ENCODE measurements around the gene SYNE2.

Gene SYNE2

DNA sequence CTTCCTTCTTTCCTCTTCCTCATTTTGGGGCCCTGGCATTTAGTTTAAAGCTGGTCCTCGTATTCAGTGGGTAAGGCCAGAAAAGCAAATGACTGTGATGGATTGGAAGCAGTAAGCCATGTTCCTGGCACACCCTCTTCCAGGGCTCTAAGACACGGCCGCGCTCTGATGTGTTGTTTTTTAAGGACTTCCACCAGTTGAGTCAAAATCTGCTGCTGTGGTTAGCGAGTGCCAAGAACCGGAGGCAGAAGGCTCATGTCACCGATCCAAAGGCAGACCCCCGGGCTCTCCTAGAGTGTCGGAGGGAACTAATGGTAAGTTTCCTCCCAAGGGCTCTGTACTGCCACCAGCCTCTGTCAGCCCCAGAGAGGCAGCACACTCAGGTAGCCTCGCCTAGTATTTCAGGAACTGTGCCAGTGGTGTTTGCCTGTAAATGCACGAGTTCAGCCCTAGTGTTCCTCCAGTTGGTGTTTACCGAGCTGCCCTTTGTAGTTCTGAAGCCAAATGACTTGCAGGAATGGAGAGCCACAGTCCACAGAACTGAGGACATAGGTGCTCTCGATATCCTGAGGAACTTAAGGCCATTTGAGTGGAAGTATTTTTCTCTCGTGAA lies 368.7 kb downstream of the SYNE2 start:
- no peak for DNase-seq

DNA sequence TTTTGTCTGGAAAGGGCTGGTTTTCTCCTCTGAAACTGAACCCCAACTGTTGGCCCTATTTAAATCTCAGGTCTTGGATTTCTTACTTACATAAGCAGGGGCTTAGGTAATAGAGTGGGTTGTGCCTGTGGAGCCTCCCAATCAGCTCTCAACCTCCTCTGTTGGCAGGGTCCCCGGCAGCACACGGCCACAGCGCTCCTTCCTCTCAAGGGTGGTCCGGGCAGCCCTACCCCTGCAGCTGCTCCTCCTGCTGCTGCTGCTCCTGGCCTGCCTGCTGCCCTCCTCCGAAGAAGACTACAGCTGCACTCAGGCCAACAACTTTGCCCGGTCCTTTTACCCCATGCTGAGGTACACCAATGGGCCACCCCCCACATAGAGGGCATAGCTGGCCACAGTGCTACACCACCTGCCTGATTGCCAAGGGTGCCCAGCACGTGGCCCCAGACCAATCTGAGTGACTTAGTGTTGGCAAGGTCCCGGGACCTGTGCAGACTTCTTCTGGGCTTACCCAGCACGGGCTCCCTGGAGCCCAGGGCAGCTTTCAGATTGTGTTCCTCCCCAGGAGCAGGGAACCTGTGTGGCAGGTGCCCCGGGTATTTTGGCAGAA lies 372.4 kb downstream of the SYNE2 start:
- DNase-seq: no peak

DNA sequence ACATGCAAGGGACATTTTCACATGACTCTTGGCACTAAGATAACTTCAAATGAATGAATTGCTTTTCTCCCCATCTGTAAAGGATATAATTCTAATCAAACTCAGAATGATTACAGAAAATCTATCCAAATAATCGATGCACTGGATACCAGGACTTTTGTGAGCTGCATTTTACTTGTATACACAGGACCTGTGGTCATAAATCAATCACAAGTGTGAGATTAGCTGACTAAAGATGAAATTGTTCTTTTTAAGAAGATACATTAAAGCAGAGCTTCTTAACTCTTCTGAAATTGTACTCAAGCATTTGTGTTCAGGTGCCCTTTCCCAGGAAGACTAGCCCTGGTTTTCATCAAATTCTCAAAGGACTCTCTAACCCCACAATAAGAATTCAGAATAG lies 375.1 kb downstream of the SYNE2 start:
- no peak for DNase-seq

DNA sequence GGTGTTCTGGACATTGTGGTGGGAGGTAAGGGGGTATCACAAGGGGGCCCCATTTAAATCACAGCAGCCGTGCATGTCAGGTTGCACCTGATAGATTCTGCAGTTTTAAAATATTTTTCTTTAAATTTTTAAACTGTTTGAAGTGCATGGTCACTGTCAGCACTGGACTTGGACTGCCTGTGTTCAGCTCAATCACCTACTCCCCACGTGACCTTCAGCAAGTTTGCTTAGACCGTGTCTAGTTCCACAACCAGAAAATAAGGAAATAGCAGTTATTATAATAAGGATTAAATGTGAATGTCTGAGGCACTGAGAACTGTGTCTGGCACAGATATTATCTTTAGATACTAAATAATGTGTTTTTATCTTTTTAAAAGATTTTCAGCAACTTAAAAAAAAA lies 376.7 kb downstream of the SYNE2 start:
- no peak for DNase-seq

DNA sequence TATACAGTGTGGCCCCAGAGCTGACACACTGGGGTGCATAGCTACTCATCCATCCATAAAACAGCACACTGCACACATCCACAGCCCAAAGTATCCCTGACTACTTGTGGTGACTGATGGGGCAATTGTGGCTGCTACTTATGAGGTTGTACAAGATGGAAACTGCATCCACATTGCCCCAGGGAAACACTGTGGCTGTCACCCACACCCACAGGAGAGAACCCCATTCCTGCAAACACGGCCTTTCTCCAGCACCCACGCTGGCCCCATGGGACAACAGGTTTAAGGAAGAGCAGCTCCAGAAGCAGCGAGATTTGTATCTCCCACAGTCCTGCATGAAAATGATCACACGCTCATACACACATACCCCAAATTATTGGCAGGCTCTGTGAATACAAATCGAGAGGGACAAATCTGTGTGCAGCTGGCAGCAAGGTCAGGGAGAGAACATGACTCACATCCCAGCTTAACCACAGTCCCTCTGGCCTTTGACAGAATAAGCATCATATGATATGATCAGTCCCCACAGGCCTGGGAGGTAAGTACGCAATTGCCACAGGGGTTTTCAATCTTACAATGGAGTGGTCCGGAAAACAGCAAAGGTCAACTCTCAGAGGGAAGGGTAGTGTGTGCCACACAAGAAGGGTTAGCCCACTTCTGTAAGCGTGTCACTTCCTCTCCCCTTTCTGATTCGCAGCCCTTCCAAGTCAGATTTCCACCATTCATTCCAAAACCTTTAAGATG lies 379.5 kb downstream of the SYNE2 start:
- no peak for DNase-seq

DNA sequence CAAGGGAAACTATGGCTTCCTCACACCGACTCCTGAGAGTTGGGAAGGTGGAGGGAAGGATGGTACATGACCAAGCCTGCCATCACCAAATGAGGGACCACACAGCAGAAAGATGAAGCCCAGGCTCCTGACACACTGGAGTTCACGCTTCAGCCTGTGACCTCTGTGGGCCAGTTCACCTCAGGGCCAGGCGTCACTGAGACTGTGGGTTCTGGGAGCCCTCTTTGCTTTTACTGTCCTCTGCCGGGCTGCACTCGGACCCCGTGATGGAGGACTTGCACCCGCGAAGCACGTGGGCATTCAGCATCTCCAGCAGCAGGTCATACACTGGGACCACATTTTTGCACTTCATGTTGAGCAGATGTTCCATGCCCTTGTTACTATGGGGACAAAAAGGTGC lies 380.1 kb downstream of the SYNE2 start:
- DNase-seq: no peak

DNA sequence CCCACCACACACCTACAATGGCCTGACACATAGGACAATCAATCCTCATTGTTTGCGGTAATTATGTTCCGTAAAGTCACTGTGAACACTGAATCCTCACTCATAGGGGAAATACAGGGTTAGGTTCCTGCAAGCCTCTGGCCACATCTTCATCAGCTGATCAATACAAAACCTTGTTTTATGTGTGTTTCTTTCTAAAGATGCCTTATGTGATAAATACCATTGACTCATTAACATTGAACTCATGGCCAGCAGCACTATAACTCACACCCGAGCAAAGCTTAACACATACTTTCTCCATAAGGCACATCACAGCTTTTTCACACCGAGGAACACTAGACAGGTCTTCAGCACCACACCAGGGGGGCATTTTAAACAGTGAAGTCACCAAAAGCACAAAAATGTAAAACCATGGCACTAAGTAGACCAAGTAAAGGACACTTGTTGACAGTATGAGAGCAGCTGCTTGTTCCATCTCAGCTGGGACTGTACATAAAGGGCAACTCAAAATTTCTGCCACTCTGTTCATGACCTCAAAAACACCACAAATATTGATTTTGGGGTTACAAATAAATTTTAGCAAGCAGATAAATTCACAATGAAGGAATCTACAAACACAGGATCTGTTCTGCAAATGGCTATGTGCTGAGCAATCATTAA lies 380.9 kb downstream of the SYNE2 start:
- DNase-seq: no peak

DNA sequence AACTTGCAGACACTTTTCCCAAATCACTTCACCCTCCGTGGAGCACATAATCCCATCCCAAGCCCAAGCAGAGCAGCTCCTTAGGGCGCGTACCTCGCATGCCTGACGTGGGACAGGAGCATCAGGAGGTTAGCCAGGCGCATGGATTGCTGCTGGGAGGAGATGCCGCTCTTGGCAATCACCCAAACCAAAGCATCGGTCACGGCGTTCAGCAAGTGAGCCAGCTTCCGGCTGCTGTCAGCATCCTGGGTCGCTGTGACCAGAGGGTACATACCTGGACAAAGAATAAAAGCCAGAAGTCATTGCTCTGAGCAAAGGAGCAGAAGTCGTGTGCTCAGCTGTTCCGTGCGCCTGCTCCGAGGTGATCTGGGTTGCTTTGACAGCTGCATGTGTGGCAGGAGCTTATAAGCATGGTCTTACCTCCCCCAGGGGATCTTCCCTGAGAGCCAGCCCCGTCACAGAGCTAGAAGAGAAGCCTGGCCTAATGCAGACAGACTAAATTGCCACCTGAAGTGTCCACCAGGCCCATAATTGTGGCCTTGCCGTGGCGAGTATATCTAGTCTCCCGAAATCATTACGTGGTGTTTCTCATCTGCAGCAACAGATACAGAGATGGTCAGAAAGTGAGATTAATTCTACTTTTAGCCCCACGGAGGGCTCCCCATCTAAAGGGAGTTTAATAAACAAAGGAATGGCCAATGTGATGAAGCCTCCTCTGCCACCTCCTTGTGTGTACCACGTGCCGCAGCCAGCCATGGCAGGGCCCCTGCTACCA lies 382.3 kb downstream of the SYNE2 start:
- DNase-seq: no peak

DNA sequence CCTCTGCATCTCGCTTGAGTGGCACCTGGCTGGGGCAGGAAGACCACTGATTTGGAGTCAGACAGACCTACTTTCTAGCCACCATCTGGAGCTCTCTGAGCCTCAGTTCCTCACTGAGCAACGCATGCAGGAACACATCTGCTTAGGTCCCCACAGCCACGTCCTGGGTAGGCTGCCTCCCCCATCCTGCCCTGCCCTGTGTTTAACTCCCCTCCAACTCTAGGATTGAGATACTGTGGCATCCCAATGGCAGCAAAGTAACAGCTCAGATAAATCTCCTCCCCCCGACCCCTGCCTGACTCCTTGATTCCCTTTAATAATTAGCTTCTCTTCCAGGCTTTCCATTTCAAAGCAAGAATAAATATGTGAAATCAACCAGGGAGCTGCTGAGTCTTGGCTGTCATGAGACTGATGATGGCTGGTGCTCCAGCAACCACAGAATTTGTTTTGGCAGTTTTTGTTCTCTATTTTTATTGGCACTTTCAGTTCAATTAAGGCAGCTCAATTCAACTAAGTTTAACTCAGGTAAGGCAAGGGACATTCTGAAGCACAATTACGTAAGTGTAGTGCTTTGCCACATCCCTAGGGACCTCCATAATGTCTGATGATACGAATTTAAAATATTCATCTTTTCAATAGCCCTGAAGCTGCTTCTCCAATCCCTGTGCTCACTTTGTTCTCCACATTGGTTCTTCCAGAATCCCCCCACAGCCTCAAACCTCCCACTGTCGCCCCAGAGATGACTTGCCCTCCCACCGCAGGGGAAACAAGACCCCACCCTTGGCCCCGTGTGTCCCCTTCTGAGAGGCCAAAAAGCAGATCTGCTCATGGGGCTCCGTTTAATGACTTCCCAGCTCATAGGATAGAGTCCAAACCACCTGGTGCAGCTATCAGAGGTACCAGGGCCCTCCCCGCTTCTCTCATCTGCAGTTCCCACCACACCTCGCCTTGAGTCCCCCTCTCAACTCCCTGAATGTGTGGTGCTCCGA lies 383.1 kb downstream of the SYNE2 start:
- no peak for DNase-seq

DNA sequence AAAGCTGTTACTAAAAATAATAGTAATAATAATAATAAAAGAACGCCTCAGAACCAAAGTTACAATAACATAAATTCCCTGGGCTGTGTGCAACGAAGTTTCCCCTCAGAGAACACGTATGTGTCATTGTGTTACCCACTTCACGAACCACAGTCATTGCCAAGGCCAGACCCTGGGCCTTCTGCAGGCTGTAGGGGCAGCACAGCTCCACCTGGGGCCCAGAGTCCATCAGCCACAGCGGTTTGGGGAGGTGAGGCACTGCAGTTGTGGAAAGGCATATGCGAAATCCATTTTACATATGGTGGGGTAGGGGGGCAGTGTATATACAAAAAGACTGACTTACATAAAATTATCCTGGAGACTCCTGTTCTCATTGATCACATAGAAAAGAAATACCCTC lies 385.2 kb downstream of the SYNE2 start:
- no peak for DNase-seq

DNA sequence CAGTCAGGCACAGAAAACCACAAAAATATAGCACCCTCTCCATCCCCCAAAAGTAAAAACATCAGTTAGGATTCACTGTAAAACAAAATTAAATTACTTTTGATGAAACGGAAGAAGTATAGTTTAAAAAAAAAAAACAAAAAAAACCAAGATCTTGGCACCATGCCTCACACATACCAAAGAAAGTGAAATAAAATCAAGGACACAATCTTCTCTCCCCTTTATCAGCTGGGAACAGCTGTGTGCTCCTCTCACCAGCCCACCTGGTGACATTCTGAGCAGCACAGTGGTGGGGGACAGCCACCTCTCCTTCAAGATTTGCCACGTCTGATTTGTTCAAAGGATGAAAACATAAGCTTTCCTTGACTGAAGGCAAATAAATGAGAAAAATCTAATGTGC lies 385.8 kb downstream of the SYNE2 start:
- DNase-seq: no peak

DNA sequence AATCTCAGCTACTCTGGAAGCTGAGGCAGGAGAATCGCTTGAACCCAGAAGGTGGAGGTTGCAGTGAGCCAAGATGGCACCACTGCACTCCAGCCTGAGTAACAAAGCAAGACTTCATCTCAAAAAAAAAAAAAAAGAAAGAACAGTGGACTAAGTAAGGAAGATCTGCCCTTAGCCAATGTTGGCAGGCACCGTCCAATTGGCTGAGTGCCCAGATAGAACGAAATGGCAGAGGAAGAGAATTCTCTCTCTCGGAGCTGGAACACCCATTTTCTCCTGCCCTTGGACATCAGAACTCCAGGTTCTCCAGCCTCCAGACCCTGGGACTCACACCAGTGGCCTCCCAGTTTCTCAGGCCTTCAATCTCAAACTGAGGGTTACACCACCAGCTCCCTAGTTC lies 391.5 kb downstream of the SYNE2 start:
- no peak for DNase-seq

DNA sequence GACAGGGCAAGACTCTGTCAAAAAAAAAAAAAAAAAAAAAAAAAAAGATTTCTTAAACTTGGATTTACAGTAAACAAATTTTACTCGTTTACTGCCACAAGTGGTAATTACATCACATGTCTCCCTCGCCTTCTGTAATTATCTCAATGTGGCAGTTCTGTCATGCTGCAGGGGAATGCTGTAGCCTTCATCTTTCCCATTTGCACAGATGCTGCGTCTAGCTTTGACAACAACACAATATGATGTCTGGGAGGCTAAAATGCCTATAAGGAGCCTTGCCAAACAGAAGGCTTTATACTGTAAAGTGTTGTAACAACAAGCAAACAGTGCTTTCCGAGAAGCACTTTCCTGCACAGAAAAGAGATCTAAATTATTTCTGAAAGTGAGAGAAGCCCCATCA lies 392.7 kb downstream of the SYNE2 start:
- DNase-seq: no peak

DNA sequence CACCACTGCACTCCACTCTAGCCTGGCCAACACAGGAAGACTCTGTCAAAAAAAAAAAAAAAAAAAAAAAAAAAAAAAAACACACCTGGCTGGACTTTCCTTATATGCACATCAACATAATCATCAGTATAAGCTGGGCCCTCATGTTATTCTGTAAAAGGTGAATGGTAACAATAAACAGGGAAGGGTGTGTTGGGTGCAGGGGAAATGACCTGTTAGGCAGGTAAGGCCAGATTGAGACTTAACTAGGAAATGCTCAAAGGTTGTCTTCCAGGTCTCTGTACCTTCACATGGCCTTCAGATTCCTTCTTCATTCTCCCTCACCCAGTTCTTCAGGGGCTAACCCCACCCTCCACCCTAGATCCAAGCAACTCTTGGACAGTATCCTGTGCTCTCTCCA lies 393.9 kb downstream of the SYNE2 start:
- DNase-seq: no peak

DNA sequence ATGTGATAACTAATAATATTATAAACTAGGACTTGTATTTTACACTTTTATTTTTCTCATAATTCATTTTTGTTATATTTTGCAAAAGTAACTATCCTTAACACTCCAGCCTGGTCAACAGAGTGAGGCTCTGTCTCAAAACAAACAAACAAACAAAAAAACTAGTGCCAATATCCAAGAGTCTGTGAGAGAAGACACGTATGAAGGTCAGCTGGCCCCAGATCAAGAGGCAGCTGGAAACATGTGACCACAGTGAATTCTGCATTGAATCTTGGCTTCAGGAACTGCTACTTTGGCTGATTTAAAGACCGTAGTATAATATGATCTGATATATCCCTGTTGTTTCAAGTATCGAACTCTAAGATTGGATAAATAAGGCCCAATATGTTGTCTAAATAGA lies 394.4 kb downstream of the SYNE2 start:
- no peak for DNase-seq

DNA sequence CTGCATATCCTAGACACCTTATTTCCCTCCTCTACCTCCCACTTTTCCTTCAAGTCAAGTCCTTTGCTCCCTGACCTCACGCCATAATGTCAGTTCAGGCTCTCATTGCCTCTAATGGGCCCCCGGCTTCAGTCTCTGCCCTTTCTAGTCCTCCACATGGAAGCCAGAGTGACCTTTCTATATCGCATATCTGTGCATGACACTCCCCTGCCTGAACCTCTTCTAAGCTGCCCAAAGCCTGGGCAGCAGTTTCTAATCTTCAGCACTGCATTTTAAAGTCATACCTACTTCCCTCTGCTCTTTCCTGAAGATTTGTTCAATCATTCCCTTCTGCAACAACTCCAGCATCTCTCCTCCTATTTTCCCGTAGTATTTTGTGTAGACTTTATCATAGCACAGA lies 395.9 kb downstream of the SYNE2 start:
- no peak for DNase-seq

DNA sequence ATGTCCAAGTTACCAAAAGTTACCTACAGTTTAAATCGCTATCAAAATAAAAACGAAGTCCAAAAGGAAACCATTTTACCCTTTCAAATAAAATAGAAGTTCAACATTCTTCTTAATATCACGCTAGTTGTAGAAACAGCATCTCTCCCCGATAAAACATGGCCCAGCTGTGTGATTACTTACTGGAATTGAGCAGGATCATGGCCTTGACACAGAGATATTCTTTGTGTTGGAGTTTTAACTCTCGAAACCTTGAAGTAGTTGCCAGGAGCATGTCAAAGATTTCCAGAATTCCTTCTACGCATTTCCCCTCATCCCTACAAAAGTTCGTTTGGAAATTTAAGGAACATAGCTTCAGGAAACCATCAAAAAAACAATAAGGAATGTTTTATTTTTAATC lies 396.6 kb downstream of the SYNE2 start:
- no peak for DNase-seq

DNA sequence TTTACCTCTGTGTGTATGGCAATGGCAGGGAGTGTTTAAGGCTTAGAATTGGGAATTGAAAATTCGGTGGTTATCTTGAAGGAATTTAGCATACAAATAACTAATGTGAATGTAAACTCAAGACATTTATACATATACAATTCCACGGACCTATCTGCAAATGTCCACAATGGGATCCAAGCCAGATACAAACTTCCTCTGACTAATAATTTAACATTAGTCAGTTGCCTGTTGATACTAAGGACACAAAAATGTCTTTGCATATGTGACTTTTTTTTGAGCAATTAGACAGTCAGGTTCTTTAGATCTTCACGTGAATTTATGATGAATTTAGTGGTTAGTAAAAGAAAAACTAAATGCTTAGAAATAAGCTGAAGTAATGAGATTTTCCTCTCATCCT lies 400.9 kb downstream of the SYNE2 start:
- no peak for DNase-seq

DNA sequence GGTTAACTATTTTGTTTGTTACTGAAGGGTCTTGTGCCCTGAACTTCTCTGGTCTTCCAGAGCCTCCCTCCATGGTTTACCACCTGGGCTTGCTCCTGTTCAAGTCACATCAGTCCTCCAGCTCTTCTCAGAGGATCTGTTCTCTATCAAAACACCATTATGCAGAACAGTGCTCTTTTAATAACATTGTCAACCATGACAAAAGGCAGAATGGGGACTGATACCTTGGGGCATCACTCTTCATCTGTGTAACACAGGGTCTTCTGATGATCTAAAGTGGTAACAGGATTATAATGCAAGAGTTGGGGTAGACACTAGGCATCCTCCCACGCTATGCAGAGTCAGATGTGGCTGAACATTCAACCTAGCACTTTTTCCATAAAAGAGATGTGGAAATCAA lies 403.0 kb downstream of the SYNE2 start:
- no peak for DNase-seq

DNA sequence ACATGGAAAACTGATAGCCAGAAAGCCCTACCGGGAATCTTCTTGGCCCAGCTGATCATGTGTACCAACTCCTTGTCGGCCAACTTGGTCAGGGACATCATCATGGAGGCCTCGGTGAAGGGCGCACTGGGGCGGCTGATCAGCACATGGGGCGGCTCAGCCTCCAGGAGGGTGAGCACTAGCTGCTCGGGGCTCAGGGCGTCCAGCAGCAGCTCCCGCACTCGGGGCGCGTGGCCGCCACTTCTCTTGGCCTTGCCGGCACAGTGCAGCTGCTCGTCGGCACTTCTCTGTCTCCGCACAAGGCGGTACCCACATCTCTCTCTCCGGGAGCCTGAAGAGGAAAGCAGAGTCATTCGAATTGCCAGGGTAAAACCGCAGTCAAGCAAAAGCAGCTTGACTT lies 407.6 kb downstream of the SYNE2 start:
- DNase-seq: no peak

DNA sequence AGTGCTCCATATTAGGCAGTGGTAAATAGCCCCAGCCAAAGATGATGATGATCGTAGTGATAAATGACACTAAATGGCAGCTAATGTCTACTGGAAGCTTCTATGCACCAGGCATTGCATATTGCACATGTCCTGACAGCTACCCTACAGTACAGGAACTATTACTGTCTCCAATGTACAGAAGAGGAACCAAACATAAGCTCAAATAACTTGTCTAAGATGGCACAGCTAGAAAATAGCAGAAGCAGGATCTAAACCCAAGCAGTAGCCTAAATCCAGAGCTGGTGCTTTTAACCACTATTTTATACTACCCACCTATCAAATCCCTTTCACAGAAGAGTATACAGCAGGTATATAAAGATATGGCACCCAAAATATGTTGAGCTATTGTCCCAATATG lies 412.4 kb downstream of the SYNE2 start:
- no peak for DNase-seq

DNA sequence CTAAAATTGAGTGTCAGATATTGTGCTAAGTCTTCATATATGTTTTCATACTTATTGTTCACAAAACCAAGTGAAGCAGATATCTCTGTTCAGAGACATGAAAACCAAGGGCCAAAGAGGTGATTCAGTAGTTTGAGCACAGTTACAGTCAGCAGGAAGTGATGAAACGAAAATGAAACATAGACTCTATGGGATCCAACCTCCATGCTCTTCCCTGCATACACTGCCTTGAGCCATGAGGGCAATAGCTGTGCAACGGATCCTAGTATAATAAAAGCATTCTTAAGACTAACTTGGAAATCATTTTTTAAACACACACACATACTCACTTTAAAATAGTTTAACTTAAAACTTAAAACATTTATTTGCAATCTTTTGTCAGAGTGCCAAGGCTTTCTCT lies 413.4 kb downstream of the SYNE2 start:
- peak; percentile 1 for DNase-seq
